Stimulated activated CD4-positive, alpha-beta T cell treated with anti-CD3 and anti-CD28 coated beads, Interleukin-4, amount 100 ng/mL, for 4 hours (primary cell): Measurements from ENCODE around the gene ASIC2.

ENCODE experiments used
- DNase-seq, 2 experiments: peaks; one replicate each; pipeline ENCODE4 v3.0.0-alpha.2; 2020

ASIC2 gene

DNA sequence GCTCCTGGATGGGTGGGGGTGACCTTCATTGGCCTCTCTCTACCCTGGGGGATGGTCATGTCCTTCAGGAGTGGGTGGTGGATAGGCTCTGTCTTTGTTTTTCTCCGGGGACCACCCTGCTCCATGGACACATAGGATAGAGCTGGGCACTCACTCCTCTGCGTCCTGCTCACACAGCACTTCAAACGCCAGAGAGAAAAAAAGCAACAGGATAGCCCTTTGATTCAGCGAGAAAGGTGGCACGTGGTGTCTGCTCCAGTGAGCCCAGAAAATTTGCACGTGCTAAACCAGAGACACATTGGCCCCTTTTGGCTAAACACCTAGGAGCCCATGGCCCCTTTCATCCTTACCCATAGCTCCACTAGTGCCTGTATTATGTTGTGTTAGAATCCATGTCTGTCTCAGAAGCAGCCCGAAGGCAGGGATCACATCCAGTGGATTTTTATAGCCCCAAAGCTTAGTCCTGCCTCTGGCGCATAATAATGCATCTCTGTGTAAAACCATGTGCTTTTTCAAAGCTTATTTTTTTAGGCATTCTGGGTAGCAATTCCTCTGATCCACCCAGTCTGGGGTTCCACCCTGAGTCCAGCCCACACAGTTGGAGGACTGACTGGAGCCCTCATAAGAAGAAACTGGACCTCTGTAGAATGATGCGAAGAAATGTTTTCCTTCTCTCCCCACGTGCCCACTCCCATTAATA lies 90.1 kb downstream of the ASIC2 start:
- DNase-seq: no peak

GRCh38 chr17:33202021-33202420 lies 91.1 kb downstream of the ASIC2 start:
- DNase-seq: no peak

- no peak for DNase-seq
These were observed 91.8 kb downstream of the ASIC2 start for GRCh38 chr17:33201283-33201682.

DNA sequence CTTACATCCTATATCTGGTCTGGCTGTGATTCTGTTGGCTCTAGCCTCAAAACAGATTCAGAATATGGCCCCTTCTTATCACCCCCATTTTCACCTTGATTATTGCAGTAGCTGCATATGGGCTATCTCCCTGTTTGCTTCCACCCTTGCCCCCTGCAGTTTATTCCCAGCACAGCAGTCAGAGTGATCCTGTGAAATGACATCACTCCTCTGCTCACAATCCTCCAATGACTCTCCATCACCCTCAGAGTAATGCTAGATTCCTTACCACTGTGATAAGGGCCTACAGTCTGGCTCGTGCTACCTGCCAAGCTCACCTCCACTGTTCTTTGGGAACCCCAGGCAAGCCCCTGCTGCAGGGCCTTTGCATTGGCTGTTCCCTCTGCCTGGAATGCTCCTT lies 92.5 kb downstream of the ASIC2 start:
- DNase-seq: no peak

GRCh38 chr17:33199571-33200510 lies 93.3 kb downstream of the ASIC2 start:
- no peak for DNase-seq

GRCh38 chr17:33198954-33199353 lies 94.1 kb downstream of the ASIC2 start:
- no peak for DNase-seq

DNA sequence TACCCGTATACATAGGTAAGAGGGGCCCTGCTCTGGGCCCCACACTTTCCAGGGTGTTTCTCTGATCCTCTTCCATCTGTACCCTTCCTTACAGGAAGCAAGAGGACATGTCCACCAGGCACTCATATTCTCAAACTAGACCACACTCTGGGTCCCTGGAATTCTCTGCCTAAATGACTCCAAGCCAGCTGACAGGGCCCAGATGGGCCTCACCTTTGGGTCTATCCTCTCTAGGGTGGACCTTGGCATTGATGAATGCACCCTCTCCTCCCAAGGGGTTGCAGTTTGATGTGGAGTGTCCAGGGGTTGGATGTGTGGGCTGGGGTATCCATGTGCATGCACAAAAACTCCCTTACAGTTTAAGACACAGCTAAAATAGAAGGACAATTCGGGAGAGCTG lies 95.8 kb downstream of the ASIC2 start:
- DNase-seq: no peak

DNA sequence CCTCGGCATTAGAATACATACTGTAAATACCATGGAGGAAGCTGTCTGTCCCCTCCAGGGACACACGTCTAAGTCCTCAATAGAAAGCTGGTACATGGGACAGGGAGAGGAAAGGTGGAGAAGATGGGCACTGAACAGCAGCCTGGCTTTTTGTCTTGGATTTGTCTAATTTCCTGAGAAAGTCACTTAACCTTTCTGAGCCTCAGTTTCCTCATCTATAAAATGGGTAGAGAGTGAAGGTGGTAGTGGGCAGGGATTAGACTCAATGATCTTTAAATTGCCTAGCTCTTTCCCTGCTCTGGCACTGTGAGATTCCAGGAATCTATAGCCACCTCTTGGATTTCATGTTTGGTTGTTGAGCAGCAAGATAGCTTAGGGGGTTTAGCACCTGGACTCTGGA lies 96.2 kb downstream of the ASIC2 start:
- DNase-seq: no peak

GRCh38 chr17:33192951-33193911 lies 99.9 kb downstream of the ASIC2 start:
- no peak for DNase-seq

- no peak for DNase-seq
These were observed 109.5 kb downstream of the ASIC2 start for GRCh38 chr17:33183487-33184026.

DNA sequence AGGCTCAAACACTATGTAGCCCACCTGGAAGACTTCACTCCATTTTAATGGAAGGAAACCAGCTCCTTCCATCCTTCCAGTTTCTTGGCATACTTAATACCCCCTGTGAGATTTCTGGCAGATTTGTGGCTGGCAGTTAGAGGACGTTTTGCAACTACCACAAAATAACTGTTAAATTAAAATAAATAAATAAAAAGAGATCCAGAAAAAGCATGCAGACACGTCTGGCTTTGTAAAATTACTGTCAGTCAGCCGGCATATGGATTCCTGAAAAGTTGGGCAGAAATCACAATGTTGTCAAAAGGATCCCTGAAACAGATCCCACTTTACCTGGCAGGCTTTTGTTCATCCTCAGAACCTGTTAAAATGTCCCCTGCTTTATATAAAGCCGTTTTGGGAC lies 113.9 kb downstream of the ASIC2 start:
- DNase-seq: no peak

GRCh38 chr17:33178681-33179080 lies 114.4 kb downstream of the ASIC2 start:
- DNase-seq: no peak

DNA sequence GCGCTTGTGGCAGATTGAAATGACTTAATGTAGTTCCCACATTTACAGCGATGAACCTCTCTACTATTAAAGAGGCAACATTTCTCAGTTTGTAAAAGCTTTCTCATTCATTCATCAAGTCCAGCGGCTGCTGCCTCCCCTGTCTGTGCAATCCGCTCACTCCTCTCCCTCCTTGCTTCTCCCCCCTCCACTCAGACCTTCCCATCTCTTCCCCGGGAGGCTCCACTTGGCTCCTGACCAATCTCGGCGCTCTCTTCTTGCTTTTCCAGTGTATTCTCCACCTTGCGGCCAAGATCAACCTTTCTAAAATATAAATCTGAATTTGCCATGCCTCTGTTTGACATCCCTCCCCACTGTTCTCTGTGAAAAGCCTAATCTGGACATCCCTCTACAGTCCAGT lies 117.5 kb downstream of the ASIC2 start:
- no peak for DNase-seq

DNA sequence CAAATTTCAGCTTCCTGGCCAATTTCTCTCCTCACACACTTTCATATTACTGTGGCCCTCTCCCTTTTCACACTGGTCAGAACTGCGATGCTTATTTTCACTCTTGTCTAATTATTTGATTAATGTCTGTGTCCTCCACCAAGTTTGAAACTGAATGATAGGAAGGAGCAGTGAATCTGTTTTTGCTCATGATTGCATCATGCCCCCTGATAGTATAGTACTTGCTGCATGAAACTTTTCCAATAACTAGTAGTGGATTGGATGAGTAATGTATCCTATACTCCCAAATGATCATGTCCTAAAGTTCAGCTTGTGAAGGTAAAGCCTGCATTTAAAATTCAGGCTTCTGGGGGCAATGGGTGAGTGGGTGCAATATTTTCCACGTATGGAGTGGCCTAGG lies 121.2 kb downstream of the ASIC2 start:
- DNase-seq: no peak

DNA sequence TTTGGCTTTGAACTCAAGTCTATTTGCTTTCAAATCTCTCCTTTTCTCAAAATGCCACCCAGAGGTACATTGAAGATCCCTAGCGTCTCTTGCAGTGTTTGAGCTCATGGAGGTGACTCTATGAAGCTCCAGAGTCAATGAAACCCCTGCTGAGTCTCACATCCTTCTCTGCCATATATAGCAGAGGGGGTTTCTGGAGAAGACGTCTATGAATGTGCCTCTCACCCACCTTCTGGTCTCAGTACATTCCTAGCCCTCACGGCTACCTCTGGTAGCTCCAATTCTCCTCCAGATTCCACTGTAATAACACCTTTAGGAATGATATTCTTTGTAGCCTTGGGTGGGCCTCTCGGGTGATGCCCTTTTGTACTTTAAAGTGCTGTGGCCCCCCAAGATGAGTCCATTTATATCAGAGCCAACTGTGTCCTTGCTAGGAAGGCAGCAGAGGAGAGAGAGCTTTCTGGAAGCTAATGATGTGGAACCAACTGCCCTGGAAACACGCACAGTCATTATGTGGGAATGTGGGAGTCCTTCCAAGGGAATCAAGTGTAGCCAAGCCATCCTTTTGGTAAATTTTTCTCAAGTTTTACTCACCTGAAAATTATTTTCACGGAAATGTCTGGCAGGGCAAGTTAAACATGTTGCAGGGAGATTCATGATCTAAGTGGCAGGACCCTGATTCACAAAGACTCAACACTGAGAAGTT lies 123.4 kb downstream of the ASIC2 start:
- DNase-seq: no peak

GRCh38 chr17:33167736-33168135 lies 125.4 kb downstream of the ASIC2 start:
- DNase-seq: no peak

- DNase-seq: no peak
These were observed 126.6 kb downstream of the ASIC2 start for GRCh38 chr17:33166472-33166871.

DNA sequence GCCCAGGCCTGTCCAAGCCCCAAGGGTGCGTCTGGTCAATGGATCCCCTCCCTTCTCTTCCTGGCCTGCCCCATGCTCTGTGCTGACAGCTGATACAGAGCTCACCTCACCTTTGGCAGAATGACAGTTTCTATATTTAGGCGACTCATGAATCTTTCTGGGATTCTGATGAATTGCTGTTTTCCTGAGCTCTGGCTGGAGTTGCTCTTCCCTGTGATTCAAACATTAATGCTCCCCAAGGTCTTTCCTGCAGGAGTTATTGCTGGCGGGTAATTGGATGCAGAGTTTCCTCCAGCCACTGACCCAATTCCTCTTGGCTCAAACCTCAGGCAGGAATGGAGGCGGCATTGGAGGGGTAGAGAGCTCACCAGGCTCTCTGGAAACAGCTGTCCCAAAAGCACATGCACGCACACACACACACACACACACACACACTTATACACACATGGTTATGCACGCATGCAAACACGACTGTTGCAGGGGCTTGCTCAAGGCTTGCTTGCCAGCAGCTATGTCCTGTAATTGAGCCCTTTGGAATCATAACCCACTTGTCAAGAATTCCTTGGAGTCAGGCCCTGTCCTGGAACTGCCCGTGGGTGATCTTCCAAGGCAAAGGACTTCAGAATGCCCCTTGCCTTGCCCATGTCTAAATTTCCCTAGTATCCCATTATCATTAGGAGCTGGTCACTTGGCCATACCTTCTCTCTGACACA lies 128.8 kb downstream of the ASIC2 start:
- no peak for DNase-seq

DNA sequence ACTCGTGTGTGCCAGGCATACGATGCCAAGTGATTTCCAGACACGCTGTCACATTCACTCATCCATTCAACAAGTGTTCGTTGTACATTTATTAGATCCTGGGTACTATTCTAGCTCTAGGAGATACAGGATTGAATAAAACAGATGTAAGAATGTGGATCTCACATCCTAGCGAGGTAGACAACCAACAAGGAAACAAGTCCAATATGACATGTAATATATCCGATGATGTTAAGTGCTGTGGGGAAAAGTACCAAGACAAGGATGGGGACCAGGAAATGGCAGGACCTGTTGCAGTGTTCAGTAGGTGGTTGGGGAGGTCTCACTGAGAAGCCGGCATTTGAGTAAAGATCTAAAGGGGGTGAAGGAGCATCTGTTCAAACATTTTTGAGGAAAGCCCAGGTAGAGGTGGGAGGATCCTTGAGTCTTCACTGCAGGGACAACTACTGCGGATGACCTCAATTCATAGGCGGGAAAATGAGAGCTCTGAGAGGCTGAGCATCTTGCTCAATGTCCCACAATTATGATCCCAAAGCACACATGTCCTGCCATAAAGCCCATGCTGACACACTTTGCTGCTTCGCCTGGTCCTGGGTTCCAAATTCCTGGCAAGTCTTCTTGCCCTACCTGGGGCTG lies 129.4 kb downstream of the ASIC2 start:
- no peak for DNase-seq

DNA sequence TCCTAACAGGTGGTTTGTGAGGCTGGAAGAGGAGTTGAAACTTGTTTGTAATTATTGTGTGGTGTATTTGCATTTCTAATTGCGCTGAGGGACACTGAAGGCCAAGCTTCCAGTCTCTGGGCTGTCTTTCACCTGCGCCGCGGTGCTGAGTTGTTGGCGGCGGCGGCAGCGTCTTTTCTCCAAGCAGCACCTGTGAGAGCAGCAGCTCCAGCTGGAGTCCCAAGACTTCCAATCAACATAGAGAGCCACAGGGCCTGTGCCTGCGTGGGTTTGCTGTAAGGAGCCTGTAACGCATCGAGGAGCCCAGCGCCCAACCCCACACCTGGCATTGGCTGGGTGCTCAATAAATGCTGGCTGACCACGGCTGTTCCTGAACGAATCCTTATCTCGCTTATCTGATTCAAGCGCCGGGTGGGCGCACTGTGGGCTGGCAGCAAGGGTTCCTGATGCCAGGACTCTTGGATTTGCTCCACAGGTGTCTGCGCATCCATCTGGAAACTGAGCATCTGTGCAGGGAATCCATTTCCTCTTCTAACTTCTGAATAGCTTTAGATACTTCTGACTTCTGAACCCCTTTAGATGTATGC lies 138.1 kb downstream of the ASIC2 start:
- DNase-seq: no peak

DNA sequence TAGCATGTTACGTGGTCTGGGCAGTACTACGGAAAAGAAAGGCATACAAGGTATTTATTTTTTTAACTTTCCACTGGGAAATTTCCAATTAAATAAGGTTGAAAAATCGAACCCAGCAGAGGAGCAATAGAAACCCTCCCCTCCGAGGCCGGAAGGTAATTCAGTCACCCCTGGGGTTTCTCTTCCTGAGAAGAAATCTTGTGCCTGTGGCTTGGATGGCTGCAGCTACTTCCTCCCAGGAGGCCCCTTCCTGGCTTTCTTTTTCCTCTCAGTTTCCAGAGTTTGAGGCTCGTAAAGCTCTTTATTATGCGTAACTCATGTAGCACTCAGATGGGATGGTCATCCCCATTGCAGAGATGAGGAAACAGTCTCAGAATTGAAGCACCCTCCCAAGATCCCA lies 140.3 kb downstream of the ASIC2 start:
- no peak for DNase-seq
